ENCODE data around the gene SH3GLB1.

DNA sequence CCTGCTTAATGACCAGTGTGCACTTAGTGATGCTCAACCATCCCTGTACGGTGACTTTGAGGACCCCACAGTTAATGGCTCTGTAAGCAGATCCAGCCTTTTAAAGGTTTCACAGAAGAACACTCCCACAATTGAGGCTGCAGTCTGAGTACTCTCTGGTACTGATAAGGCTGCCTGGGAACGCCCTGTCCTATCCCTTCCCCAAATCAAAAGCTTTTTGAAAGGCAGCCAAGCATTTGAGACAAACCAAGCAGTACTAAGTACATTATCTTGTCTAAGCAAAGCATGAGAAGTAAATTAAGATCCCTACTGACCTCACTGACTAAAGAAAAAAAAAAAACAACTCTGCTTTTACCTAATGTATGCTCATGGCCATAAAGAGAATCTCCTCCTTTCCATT, 60.7 kb downstream of the SH3GLB1 start:
- TF ChIP-seq, protein P1, sequence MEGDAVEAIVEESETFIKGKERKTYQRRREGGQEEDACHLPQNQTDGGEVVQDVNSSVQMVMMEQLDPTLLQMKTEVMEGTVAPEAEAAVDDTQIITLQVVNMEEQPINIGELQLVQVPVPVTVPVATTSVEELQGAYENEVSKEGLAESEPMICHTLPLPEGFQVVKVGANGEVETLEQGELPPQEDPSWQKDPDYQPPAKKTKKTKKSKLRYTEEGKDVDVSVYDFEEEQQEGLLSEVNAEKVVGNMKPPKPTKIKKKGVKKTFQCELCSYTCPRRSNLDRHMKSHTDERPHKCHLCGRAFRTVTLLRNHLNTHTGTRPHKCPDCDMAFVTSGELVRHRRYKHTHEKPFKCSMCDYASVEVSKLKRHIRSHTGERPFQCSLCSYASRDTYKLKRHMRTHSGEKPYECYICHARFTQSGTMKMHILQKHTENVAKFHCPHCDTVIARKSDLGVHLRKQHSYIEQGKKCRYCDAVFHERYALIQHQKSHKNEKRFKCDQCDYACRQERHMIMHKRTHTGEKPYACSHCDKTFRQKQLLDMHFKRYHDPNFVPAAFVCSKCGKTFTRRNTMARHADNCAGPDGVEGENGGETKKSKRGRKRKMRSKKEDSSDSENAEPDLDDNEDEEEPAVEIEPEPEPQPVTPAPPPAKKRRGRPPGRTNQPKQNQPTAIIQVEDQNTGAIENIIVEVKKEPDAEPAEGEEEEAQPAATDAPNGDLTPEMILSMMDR (IDR thresholded peaks at IDR 0.05) = no peak
- no peak for TF ChIP-seq POLR2A (IDR thresholded peaks at IDR 0.05)
- no peak for TF ChIP-seq POLR2AphosphoS5 (IDR thresholded peaks at IDR 0.05; ENCODE audit: insufficient read depth in 1 of 2, low read depth in 1 of 2)

All from vagina (tissue), 2 donors.